Measurements from ENCODE around the gene CCM2.
"Not testable (repeated sequence)": the region's sequence is repeated elsewhere in the genome, so short reads cannot be mapped to it uniquely, and the experiment has no call there.

Gene CCM2

GRCh38 chr7:45032421-45032820 lies 32.4 kb downstream of the CCM2 start:
- H3K9me3 Mint-ChIP-seq = no peaks in the 10 kb centered on the region
- H3K27me3 Mint-ChIP-seq (ENCODE audit: low read depth) = no peaks in the 10 kb centered on the region
- H3K36me3 Mint-ChIP-seq (ENCODE audit: low read depth) = peaks cover 15% of the 10 kb centered on the region
- H3K27ac Mint-ChIP-seq = no peak overlapping the region
- no peak overlapping the region for H3K4me3 Mint-ChIP-seq
- no peak for TF ChIP-seq CTCF (IDR thresholded peaks at IDR 0.05; ENCODE audit: unreplicated experiment in 3 of 3)
- no peaks in the 10 kb centered on the region for H3K4me1 Mint-ChIP-seq

- no peak for TF ChIP-seq CTCF (IDR thresholded peaks at IDR 0.05; ENCODE audit: unreplicated experiment in 3 of 3)
- H3K4me3 Mint-ChIP-seq = no peak overlapping the region
- H3K36me3 Mint-ChIP-seq (ENCODE audit: low read depth) = peaks cover 12% of the 10 kb centered on the region
- no peak overlapping the region for H3K27ac Mint-ChIP-seq
- H3K4me1 Mint-ChIP-seq = no peaks in the 10 kb centered on the region
- no peaks in the 10 kb centered on the region for H3K9me3 Mint-ChIP-seq
- no peaks in the 10 kb centered on the region for H3K27me3 Mint-ChIP-seq (ENCODE audit: low read depth)
Measured at GRCh38 chr7:45033261-45033930, 33.4 kb downstream of the CCM2 start.

GRCh38 chr7:45033931-45034290 lies 33.9 kb downstream of the CCM2 start:
- Mint-ChIP-seq H3K4me3 (no peak overlapping the region), H3K4me1 (no peaks in the 10 kb centered on the region), H3K9me3 (no peaks in the 10 kb centered on the region), H3K27ac (no peak overlapping the region), H3K27me3 (ENCODE audit: low read depth) (no peaks in the 10 kb centered on the region), H3K36me3 (ENCODE audit: low read depth) (peaks cover 17% of the 10 kb centered on the region)
- TF ChIP-seq CTCF (IDR thresholded peaks at IDR 0.05; ENCODE audit: unreplicated experiment in 3 of 3) = no peak

GRCh38 chr7:45034710-45035109 lies 34.7 kb downstream of the CCM2 start:
- not testable (repeated sequence) for H3K9me3 Mint-ChIP-seq; H3K4me3 Mint-ChIP-seq; H3K27me3 Mint-ChIP-seq (ENCODE audit: low read depth); H3K27ac Mint-ChIP-seq; H3K4me1 Mint-ChIP-seq
- peaks cover 24% of the 10 kb centered on the region for H3K36me3 Mint-ChIP-seq (ENCODE audit: low read depth)

- Mint-ChIP-seq H3K27ac (no peak overlapping the region), H3K4me3 (no peak overlapping the region), H3K9me3 (no peaks in the 10 kb centered on the region), H3K27me3 (ENCODE audit: low read depth) (no peaks in the 10 kb centered on the region), H3K4me1 (no peaks in the 10 kb centered on the region), H3K36me3 (ENCODE audit: low read depth) (peaks cover 23% of the 10 kb centered on the region)
- no peak for TF ChIP-seq CTCF (IDR thresholded peaks at IDR 0.05; ENCODE audit: unreplicated experiment in 3 of 3)
Measured at GRCh38 chr7:45035371-45035770, 35.4 kb downstream of the CCM2 start.

- no peaks in the 10 kb centered on the region for H3K9me3 Mint-ChIP-seq
- no peaks in the 10 kb centered on the region for H3K27me3 Mint-ChIP-seq (ENCODE audit: low read depth)
- no peak overlapping the region for H3K4me3 Mint-ChIP-seq
- peak overlapping the region in 1 of 3 experiments; percentile 56 for H3K27ac Mint-ChIP-seq
- H3K4me1 Mint-ChIP-seq = no peaks in the 10 kb centered on the region
- peaks cover 28% of the 10 kb centered on the region for H3K36me3 Mint-ChIP-seq (ENCODE audit: low read depth)
- no peak for TF ChIP-seq CTCF (IDR thresholded peaks at IDR 0.05; ENCODE audit: unreplicated experiment in 3 of 3)
Measured at GRCh38 chr7:45035893-45036292, 35.9 kb downstream of the CCM2 start.

All from nephron (organoid).